Heart right ventricle (tissue), 16 donors: ENCODE data around the gene TSPAN7. TPM values are rescaled to one million over a fixed set of nuclear protein-coding genes. Genes with fewer than 3 reads are reported as not detected.

Source experiments
- ATAC-seq, 8 donors: fragments of 200-7000 bp; cut with Tn5 transposase; one replicate each; pipeline ENCODE4 v1.9.1; 2020; ENCODE audit warnings: mild to moderate bottlenecking in 8 of 8, moderate library complexity in 8 of 8, moderate number of reproducible peaks in 1 of 8
- DNase-seq, 2 donors: peaks; one replicate each; pipeline ENCODE4 v3.0.0-alpha.2; 2020
- H3K27ac ChIP-seq, 10 donors: fragments of 200-600 bp; sonication (generic) in 2 of 10; one replicate each; pipeline versions ENCODE4 v1.5.0 to v1.8.0; 2020 to 2022; ENCODE audit warnings: mild to moderate bottlenecking in 3 of 10
- H3K27me3 ChIP-seq, 7 donors: fragments of 200-600 bp; one replicate each; pipeline ENCODE4 v1.8.0; 2021 to 2022; ENCODE audit warnings: mild to moderate bottlenecking in 2 of 7
- H3K36me3 ChIP-seq, 9 donors: fragments of 200-600 bp; sonication (generic) in 1 of 9; one replicate each; pipeline versions ENCODE4 v1.5.0 to v1.8.0; 2020 to 2022; ENCODE audit warnings: mild to moderate bottlenecking in 2 of 9
- H3K4me1 ChIP-seq, 9 donors: fragments of 200-600 bp; sonication (generic) in 1 of 9; one replicate each; pipeline versions ENCODE4 v1.5.0 to v1.8.0; 2020 to 2022; ENCODE audit warnings: mild to moderate bottlenecking in 4 of 9
- H3K4me3 ChIP-seq, 10 donors: fragments of 200-600 bp; sonication (generic) in 2 of 10; one replicate each; pipeline versions ENCODE4 v1.5.0 to v1.8.0; 2020 to 2022; ENCODE audit warnings: mild to moderate bottlenecking in 7 of 10, moderate library complexity in 2 of 10
- H3K9me3 ChIP-seq, 11 donors: fragments of 200-600 bp in 10 of 11; sonication (generic) in 2 of 11; one replicate each; pipeline versions ENCODE4 v1.5.0 to v1.8.0; 2013 to 2022; ENCODE audit warnings: mild to moderate bottlenecking in 2 of 11, control low read depth in 1 of 11, moderate library complexity in 1 of 11
- CTCF ChIP-seq, 9 donors: fragments of 200-600 bp; sonication (generic) in 2 of 9; IDR thresholded peaks; one replicate each; pipeline versions ENCODE4 v1.5.0 to v1.8.0; 2021 to 2022; ENCODE audit warnings: antibody characterized with exemption in 9 of 9, mild to moderate bottlenecking in 5 of 9, moderate library complexity in 1 of 9
- WGBS, 2 donors: extraction: QIAGEN DNeasy Blood & Tissue Kit; methylation state at CpG; one replicate each; pipeline ENCODE4 v1.1.7; 2013; ENCODE audit warnings: inconsistent platforms in 1 of 2; 5-methylcytosine and 5-hydroxymethylcytosine counted together
- intact Hi-C, 10 donors: fragments of 100-400 bp; cut with DNase I; formaldehyde crosslinking; loops; one replicate each; pipeline versions ENCODE4 v1.11.1 to v1.14.2; 2022
- polyA plus RNA-seq, 2 donors: library from polyadenylated mRNA; stranded (reverse); fragments of 200-250 nt; gene quantifications; one replicate each; pipeline ENCODE4 v1.2.3, GENCODE V29; 2013
- total RNA-seq, 10 donors: library from RNA; stranded (reverse); fragmentation: NEBNext Ultra II Directional in 3 of 10; extraction: Animal tissue kit (Norgen Biotek cat#: 25700) in 3 of 10; gene quantifications; one replicate each; pipeline versions ENCODE4 v1.2.1 to v1.2.4, GENCODE V29; 2021 to 2023
- donor health status: Arrhythmogenic right ventricular cardiomyopathy.
- donor health status: ischemic (EF 13 %, LVEDD 7.1; RV severe dilation, severe dysfunction).
- donor health status: healthy with polysubstance abuse.
- donor health status: DM: no; HTN: yes; CAD: no.
- donor health status: DM: no; HTN: no; CAD: no.
- donor health status: ischemic (EF 25% LVEDD 6.9; RV normal size, moderate dysfunction).
- donor health status: ischemic (EF 25% LVEDD 5.7; RV mildly dilated, moderate dysfunction).
- donor health status: healthy.
- donor health status: DM: yes; HTN: yes; CAD: no.
- donor health status: Ischemic cardiomyopathy.
- donor health status: ischemic (EF 35%, LVEDD 5.7; RV mildly dilated, moderate dysfunction).
- donor health status: nonischemic (EF 11% LVEDD 7.7; RV severe dilation, severe dysfunction).
- donor health status: DM: yes; HTN: yes; CAD: no.
- donor health status: PGD.
- donor health status: ischemic (EF 29% LVEDD 5.4; RV normal size, mild dysfunction).
- donor health status: nonischemic (EF 23%, LVEDD 6.1; RV moderate dilation, normal function).

TSPAN7 gene
- total and polyA plus RNA-seq, 12 donors, result 11.1 to 49.3 (median 21.0) TPM

GRCh38 chrX:38662640-38663039, 101.3 kb downstream of the TSPAN7 start:
- H3K27ac ChIP-seq, result no peak overlapping the region
- H3K4me3 ChIP-seq, result no peak overlapping the region
- WGBS, 2 donors, result 34 to 35% methylated on average over 2 of the region's 2 CpGs
- no peaks in the 10 kb centered on the region for H3K4me1 ChIP-seq
- intact Hi-C loops, result loop anchor here in 1 of 10 donors (5.0 kb wide), 1 partner anchor 50 kb away; no protein-coding TSS in a partner anchor
- no peak for ATAC-seq
- no peak for DNase-seq
- no peak for TF ChIP-seq CTCF (IDR thresholded peaks at IDR 0.05)
- H3K27me3 ChIP-seq, result peaks cover 0 to 19% (median 0%) of the 10 kb centered on the region in 7 donors
- no peaks in the 10 kb centered on the region for H3K9me3 ChIP-seq
- H3K36me3 ChIP-seq, result no peaks in the 10 kb centered on the region

- Histone ChIP-seq H3K27me3 (peaks cover 0 to 17% (median 0%) of the 10 kb centered on the region in 7 donors), H3K4me3 (no peak overlapping the region), H3K36me3 (no peaks in the 10 kb centered on the region), H3K9me3 (no peaks in the 10 kb centered on the region), H3K27ac (no peak overlapping the region), H3K4me1 (no peaks in the 10 kb centered on the region)
- 25 to 28% methylated on average over 5 of the region's 5 CpGs for WGBS, 2 donors
- peak in 8 of 9 donors; percentile 8 to 55 (median 40) for TF ChIP-seq CTCF (IDR thresholded peaks at IDR 0.05)
- ATAC-seq (no peak), DNase-seq (peak in 1 of 2 donors; percentile 6)
- intact Hi-C loops, result loop anchor here in 1 of 10 donors (5.0 kb wide), 1 partner anchor 52 kb away; no protein-coding TSS in a partner anchor
Measured at GRCh38 chrX:38664285-38664684, 102.9 kb downstream of the TSPAN7 start.

- Histone ChIP-seq H3K9me3 (no peaks in the 10 kb centered on the region), H3K27ac (no peak overlapping the region), H3K36me3 (no peaks in the 10 kb centered on the region), H3K4me1 (peaks cover 0 to 5% (median 0%) of the 10 kb centered on the region in 9 donors), H3K4me3 (no peak overlapping the region), H3K27me3 (peaks cover 0 to 24% (median 0%) of the 10 kb centered on the region in 7 donors)
- TF ChIP-seq CTCF (IDR thresholded peaks at IDR 0.05), result no peak
- intact Hi-C loops, result no loop called here
- DNase-seq (no peak), ATAC-seq (no peak)
Measured at GRCh38 chrX:38666909-38667308, 105.6 kb downstream of the TSPAN7 start.

GRCh38 chrX:38668771-38669170, 107.4 kb downstream of the TSPAN7 start:
- 100% methylated on average over 1 of the region's 1 CpG for WGBS, 2 donors
- DNase-seq, result no peak

More at GRCh38 chrX:38668771-38669170, 107.4 kb downstream of the TSPAN7 start:
- peaks cover 0 to 5% (median 0%) of the 10 kb centered on the region in 9 donors for H3K4me1 ChIP-seq
- no peak overlapping the region for H3K4me3 ChIP-seq
- no peak for TF ChIP-seq CTCF (IDR thresholded peaks at IDR 0.05)
- no peaks in the 10 kb centered on the region for H3K9me3 ChIP-seq
- H3K27ac ChIP-seq, result no peak overlapping the region
- H3K27me3 ChIP-seq, result peaks cover 0 to 20% (median 0%) of the 10 kb centered on the region in 7 donors
- intact Hi-C loops, result no loop called here
- ATAC-seq, result no peak
- H3K36me3 ChIP-seq, result no peaks in the 10 kb centered on the region
